ENCODE data around the gene HNRNPK.

GRCh38 chr9:83964973-83965349 lies 15.1 kb downstream of the HNRNPK start:
- TF ChIP-seq YY1 (IDR thresholded peaks at IDR 0.05; ENCODE audit: low read depth) = no peak
- no peak for TF ChIP-seq EP300 (IDR thresholded peaks at IDR 0.05; ENCODE audit: borderline replicate concordance)
- no peak for TF ChIP-seq FOXM1 (IDR thresholded peaks at IDR 0.05; ENCODE audit: borderline replicate concordance, low read depth)
- no peak for TF ChIP-seq MAX (IDR thresholded peaks at IDR 0.05)
